Measurements from ENCODE around the gene SLC24A4. TPM values are rescaled to one million over a fixed set of nuclear protein-coding genes. Genes with fewer than 3 reads are reported as not detected.
"Not testable (repeated sequence)": the region's sequence is repeated elsewhere in the genome, so short reads cannot be mapped to it uniquely, and the experiment has no call there.

The SLC24A4 gene
- polyA plus RNA-seq, 5 donors: 0.28 to 0.45 (median 0.33) TPM

DNA sequence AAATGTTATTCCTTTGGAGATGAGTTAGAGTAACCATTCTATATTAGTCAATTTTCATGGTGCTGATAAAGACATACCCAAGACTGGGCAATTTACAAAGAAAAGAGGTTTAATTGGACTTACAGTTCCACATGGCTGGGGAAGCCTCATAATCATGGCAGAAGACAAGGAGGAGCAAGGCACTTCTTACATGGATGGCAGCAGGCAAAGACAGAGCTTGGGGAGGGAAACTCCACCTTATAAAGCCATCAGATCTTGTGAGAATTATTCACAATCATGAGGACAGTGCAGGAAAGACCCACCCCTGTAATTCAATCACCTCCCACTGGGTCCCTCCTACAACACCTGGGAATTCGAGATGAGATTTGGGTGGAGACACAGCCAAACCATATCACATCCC lies 79.5 kb downstream of the SLC24A4 start:
- DNase-seq: not testable (repeated sequence)

DNA sequence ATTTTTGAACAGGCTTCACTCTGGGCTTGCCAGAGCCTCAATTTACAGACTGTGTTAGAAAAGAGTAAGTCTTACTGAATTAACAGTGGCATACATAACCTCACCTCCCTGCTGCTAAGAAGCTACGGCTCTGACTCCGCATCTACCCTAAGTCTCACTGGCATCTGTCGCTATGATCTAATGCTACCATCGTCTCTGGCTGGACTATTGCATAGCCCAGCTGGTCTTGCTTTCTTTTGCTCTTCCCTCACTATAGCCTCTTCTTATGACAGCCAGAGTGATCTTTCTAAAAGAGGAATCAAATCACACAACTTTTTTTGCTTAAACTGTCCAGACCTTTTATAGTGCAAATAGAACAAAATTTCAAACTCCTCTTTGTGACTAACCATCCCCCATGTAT lies 81.1 kb downstream of the SLC24A4 start:
- no peak for DNase-seq

DNA sequence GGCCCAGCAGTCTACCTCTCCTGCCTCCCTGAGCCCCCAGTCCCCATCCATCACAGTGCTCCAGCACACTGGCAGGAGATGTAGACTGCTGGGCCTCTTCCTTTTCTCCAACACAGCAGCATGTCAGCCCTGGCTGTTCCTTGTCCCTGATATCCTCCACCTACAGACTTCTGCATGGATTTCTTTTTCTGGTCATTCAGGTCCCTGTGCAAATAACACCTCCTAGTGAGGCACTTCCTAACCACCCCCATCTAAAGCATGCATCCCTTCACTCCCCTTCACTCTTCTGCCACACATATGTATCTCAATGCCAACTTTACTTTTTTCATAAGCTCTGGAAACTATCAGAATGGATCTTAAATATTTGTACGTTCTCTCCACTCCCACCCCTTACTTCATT lies 81.5 kb downstream of the SLC24A4 start:
- DNase-seq: no peak

DNA sequence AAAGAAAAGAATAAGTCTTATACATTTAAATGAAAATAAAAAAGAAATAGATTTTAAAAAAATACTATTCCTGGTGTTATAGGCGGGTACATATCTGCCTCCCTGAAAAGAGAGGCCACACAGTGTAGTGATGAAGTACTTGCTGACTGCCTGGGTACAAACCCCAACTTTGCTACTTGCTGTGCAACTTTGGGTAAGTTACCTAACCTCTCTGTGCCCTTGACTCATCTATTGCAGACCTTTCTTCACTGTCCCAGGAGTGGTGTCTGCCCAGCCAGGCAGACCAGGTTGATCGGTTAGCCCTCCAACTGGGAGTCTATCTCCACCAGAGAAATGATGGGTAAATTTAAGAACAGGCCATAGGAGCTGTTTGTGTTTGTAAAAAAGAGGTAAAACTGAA lies 82.0 kb downstream of the SLC24A4 start:
- DNase-seq: no peak

DNA sequence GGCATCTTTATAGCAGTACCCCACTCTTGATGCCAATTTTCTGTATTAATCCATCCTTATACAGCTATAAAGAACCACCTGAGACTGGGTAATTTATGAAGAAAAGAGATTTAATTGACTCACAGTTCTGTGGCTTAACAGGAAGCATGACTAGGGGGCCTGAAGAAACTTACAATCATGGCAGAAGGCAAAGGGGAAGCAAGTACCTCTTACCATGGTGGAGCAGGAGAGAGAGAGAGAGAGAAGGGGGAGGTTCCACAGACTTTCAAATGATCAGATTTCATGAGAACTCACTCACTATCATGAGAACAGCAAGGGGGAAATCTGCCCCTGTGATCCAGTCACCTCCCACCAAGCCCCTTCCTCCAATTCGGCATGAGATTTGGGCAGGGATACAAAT lies 84.4 kb downstream of the SLC24A4 start:
- DNase-seq: no peak

DNA sequence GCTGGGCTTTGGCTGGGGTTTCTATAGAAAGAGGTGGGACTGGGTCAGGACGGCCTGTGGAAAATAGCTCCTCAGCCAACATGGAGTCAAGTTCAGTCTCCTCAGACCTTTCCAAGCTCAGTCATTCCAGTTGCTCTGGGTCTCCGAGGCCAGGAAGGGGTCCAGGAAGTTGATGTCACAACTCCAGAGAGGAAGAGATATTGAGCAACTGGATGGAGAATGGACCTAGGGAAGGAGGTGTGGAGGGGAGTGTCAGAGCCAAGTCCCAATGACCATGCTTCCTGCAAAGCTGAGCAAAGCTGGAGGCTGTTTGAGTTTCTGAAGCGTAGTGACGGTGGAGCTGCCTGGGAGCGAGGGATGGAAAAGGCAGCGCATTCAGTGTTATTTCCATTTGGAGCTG lies 86.1 kb downstream of the SLC24A4 start:
- no peak for DNase-seq

DNA sequence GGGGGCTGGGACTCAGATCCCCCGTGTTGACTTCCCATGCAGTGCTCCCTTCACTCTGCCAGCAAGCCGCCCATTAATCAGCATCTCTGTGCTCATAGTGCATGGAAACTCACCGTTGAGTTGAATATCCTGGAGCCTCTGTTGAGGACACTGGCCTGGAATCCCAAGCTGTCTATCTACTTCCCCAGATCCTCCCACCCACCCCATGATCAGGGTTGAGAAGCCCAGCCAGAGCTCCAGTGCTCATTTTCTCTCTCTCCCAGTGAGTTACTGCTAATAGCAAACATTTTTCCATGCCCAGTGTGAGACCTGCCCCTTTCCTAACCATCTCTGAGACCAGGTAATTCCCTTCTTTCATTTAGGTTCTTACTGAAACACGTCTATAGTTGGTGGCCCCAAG lies 88.2 kb downstream of the SLC24A4 start:
- no peak for DNase-seq

DNA sequence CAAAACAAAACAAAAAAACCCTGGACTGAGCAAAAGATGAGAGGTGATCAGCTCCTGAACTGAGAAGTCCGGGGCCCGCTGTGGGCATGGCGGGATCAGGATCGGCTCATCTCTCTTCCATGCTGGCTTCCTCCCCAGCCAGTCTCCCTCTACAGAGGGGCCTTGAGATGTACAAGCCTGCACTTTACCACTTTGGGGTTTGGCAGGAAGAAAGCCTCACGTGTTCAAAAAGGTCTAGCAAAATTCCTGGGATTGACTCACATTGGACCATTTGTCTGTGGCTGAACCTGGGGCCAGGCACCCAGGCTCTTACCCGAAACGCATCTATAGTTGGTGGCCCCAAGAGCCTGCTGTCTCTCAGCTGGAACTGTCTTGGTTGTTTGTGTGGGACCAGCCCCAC lies 89.0 kb downstream of the SLC24A4 start:
- DNase-seq: no peak

DNA sequence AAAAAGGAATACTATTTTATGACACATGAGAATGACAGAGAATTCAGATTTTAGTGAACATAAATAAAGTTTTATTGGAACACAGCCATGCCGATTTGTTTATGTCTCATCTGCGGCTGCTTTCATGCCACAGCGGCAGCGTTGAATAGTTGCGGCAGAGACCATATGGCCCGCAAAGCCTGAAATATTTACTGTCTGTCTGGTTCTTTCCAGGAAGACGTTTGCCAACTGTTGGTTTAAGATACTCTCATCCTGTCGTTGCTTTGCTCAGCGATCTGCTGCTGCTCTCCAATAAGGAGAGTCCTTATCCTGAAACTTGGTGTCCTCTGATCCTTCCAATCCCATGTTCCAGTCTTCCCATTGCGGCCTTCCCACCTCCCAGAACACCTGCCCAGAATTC lies 89.9 kb downstream of the SLC24A4 start:
- no peak for DNase-seq

DNA sequence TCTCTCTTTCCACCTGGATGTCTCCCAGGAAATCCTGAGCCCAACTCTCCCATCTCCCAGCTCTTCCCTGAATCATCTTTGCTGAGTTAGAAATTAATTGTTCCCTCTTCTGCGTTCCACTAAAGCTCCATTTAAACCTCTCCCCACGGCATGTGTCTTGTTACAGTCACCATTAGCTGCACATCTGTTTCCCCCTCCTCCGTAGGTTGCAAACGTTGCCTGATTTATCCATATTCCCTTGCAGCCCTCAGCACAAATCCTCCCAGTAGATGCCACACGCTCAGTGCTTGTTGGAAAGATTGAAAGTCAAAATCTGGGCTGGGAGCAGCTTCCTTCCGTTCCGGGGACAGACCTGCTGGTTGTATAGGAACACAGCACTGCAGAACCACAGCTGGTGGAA lies 90.4 kb downstream of the SLC24A4 start:
- DNase-seq: no peak

DNA sequence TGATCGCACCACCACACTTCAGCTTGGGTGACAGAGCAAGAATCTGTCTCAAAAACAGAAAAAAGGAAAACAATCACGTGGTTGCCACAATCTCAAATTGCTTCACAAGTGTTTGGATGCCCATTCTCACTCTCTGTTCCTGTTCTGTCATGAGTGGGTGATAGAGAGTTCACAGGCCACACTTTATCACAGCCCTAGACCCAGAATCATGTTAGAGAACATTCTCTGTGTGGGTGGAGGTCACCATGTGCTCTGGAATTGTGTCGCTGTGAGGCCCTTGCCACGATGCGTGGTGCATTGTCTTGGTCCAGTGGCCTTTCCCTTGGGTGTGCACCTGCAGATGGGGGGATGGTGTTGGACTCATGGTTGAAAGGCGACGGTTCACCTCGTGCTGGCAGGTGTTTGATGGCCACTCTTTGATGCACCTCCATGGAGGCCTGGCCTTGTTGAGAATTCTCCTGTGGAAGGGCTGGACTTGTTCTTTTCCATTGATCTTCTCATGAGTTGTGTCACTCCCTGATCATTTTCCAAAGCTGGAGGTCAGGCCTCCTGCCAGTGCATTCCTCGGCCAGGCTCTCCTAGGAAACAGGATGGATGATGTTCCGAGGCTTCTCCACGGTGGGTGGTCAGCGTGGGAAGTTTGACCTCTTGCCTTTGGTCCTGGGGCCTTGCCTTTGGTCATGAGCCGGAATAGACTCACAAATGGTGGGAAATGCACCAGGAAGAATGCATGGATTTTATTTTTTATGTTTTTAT lies 91.9 kb downstream of the SLC24A4 start:
- DNase-seq: no peak

DNA sequence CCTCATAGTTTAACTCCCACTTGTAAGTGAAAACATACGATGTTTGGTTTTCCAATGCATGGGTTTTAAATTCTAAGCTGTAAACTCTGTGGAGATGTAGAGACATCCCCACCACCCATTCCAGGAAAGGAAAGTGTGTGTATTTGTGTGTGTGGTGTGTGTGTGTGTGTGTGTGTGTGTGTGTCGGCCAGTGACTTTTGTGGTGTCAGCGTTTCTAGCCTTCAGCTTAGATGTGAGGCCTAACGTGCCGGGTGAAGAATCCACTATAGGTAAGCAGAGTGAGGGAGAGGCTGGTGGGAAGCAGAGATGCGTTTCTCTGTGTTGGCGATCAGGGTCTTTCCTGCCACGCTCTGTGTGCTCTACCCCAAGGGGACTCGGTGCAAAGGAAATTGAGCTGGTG lies 93.0 kb downstream of the SLC24A4 start:
- no peak for DNase-seq

DNA sequence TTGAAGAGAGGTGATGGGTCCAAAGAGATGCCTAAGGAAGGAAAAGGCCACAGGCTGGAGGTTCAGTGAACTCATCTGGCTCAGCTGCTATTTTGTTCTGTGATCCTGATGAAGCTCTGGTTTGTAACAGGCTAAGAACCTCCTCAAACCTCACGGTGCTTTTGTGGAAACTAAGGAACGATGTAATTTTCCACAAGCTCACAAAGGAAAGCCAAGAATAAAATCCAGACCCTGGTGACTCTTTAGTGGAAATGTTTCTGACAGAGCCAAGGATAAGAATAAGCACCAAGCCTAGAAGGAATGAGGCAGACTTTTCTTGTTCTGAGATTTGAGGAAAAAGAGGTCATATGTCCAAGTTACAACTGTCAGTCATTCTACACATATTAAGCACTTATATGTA lies 93.6 kb downstream of the SLC24A4 start:
- DNase-seq: no peak

DNA sequence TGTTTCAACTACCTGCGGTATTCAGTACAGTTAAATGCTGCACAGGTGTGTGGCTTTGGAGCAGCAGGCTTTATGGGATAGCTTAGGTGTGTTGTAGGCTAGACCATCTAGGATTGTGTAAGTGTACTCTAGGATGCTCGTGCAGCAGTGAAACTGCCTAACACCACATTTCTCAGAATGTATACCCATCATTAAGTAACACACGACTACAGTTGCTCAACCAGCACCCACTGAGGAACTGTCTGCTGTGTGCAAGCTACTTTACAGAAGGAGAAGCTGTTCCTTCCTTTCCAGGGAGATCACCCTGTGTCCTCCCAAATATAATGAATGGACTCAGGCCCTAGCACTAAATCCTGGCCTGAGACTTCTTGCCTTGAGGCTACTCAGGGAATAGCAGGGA lies 94.8 kb downstream of the SLC24A4 start:
- DNase-seq: no peak

DNA sequence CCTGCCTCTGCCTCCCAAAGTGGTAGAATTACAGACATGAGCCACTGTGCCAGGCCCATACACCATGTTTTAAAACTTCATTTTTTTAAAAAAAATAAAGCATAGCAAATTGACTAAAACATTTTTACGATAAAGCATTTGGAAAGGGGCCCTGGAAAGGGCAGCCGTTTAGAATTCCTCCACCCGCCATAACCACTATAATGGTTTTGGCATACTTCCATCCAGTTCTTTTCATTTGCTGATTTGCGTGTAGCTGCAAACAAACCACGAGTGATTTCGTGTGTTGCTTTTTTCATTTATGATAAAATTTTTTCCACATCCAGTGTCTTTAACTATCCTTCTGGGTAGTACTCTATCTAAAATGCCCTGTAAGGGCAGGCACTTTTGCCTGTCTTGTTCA lies 98.8 kb downstream of the SLC24A4 start:
- no peak for DNase-seq

DNA sequence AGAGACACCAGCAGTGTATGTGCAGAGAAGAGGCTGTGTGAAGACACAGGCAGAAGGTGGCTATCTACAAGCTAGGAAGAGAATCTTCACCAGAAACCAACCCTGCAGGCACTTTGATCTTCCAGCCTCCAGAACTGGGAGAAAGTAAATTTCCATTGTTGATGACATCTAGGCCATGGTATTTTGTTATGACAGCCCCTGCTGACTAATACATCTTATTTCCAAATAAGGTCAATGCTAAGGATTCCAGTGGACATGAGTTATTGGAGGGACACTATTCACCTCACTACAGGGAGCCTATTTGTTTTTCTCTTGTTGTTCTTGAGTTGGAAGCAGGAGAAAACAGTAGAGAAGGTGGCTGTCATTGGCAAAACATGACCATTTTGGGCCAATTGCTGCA lies 102.1 kb downstream of the SLC24A4 start:
- no peak for DNase-seq

DNA sequence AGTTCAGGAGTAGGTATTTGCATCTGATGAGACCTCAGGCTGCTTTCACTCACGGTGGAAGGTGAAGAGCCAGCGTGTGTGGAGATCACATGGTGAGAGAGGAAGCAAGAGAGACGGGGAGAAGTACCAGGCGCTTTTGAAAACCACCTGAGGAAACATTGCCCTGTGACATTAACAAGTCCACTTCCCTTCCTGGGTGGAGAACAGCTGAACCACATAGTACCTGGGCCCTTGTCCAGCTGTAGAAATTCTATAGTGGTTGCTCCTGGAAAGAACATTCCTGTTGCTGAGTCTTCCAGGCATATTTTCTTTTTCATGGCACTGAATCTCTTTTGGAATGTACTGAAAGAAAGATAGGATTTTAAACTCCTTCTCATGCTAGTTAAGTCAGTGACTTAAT lies 103.3 kb downstream of the SLC24A4 start:
- DNase-seq: no peak

DNA sequence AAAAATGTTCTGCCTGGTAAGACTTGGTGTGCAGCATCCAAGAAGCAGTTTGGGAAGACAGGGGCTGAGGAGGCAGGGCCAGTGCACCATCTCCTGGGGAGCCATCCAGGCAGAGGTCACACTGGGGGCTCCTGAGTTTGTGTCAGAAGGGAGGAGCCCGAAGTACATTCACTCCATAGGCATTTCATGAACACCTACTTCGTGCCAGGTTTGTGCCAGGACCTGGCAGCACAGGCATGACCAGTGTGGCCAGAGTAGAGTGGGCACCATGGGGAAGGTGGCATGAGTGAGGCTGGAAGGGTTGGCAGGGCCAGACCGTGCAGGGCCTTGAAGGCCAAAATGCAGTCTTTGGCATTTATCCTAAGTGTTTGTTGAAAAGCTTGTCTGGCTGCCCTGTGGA lies 104.1 kb downstream of the SLC24A4 start:
- DNase-seq: no peak

DNA sequence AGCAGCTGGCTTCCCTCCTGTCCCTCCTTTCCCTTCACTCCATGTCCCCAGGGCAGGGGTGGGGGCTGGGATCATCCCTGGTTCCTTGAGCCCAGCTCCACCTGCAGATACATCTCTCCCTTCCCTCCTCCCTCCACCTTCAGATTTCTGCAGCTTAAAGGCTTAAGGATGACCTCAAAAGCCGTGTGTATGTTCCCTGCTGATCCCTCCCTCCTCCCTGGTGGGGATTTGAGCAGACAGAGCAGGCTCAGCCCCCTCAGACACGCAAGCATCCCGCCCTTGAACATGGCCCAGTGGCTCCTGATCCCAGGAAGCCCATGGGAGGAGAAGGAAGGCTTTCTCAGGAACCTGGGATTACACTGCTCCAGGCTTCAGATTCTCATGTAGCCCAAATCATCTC lies 107.7 kb downstream of the SLC24A4 start:
- DNase-seq: no peak

DNA sequence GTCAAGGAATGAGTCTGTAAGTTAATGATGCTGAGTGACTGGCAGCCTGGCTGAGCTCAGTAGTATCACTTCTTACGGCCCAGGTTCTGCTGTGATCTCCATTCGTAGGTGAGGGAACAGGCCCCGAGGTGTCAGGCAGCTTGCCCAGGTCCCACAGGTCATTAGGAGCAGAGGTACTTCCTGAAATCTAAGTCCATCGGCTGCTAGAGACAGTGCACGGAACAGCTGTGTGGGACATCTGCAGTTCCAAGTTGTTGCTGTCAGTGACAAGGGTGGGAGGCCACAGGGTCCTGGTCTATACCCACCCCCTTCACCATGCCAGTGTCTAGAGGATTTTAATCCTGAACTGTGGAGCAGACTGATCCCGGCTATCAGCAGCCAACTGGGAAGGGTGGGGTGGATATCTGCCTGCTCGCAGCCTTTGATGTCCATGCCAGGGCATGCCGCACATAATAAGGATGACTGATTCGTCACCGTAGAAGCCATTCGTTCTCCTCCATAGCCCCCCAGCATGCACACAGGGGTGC lies 108.3 kb downstream of the SLC24A4 start:
- no peak for DNase-seq

DNA sequence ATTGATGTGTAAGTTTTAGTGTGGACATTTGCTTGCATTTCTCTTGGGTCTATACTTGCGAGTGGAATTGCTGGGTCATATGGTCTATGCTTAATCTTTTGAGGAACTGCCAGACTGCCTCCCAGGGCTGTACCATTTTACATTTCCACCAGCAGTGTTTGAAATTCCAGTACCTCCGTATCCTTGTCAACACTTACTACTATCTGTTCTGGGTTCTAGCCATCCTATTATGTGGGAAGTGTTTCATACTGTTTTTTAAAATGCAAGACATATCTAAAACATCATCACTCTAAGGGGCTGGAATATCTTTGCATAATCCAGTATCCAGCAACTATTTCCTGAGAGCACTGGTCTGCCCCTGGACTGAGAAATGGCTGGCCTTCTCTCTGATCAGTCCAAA lies 110.4 kb downstream of the SLC24A4 start:
- DNase-seq: no peak

DNA sequence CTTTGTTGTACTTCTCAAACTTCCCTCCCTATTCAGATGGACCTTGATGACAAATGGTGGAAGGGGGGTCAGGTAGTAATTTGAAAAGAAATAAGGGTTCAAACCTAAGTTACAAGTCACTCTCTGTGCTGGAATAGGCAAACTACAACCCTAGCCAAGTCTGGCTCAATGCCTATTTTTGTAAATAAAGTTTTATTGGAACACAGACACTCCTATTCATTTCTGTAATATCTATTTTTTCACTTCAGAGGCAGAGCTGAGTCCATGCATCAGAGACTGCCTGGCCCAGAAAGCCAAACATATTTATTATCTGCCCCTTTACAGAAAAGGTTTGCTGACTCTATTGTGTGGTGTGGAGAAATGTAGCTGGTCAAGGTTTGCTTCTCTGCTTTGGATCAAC lies 112.2 kb downstream of the SLC24A4 start:
- DNase-seq: no peak

DNA sequence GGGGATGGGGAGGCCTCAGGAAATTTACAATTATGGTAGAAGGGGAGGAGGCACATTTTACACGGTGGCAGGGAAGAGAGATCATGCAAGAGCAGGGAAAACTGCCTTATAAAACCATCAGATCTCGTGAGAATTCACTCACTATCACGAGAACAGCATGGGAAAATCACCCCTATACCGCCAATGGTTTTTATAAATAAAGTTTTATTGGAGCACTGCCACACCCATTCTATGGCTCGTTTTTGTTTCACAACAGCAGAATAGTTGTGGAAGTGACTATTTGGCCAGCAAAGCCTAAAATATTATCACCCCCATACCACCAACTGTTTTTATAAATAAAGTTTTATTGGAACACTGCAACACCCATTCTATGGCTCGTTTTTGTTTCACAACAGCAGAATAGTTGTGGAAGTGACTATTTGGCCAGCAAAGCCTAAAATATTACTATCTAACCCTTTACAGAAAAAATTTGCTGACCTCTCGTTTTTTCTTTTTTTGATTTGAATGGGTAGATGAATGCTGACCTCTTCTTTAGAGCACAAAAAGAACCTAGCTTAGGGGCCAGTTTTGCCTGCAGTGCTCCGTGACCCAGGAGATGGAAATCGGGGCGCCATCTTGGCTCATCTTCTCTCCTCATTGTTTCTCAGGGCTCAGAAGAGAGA lies 113.3 kb downstream of the SLC24A4 start:
- DNase-seq: no peak

DNA sequence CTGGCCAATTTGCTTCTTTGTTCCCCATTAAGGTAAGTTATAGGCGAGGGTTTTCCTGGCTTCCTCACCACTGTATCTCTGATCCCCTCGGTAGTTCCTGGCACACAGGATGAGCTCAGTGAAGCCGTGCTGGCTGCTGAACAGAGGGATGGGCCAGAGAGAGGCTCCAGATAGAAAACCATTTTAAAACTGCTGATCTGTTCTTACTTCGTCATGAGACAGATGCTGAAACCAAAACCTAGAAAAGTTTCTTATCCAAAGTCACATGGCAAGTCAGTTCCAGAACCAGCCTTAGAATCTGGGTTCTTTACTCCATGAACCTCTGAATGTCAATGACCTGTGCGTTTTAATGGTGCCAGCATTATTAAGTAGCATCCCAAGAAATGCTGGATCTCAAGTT lies 114.3 kb downstream of the SLC24A4 start:
- no peak for DNase-seq
